H1 (cell line): ENCODE measurements around the gene ITPK1. TPM values are rescaled to one million over a fixed set of nuclear protein-coding genes. Genes with fewer than 3 reads are reported as not detected.

ENCODE experiments used
- CHD1 ChIP-seq: IDR thresholded peaks from 2 replicates; pipeline ENCODE4 v1.6.1; 2012; ENCODE audit warnings: low read depth, low read length, improper control_type of control experiment
- GTF2F1 ChIP-seq: IDR thresholded peaks from 2 replicates; pipeline ENCODE4 v1.6.1; 2012; ENCODE audit warnings: low read depth, low read length, improper control_type of control experiment, borderline replicate concordance
- POLR2A ChIP-seq, 2 experiments: IDR thresholded peaks; 1 replicate in 1 of 2; 2 replicates in 1 of 2; pipeline ENCODE4 v1.6.1; 2011; ENCODE audit warnings: low read depth in 2 of 2, low read length in 2 of 2, mild to moderate bottlenecking in 2 of 2; ENCODE audit errors: control extremely low read depth in 1 of 2
- RAD21 ChIP-seq, 2 experiments: IDR thresholded peaks in 1 of 2; conservative IDR thresholded peaks in 1 of 2; 2 replicates each; pipeline ENCODE4 v1.6.1; 2011; ENCODE audit warnings: low read depth in 2 of 2, low read length in 2 of 2, improper control_type of control experiment in 1 of 2, inconsistent platforms in 1 of 2, mild to moderate bottlenecking in 1 of 2, moderate library complexity in 1 of 2
- polyA plus RNA-seq, 7 experiments: library from polyadenylated mRNA; depleted of rRNA in 3 of 7; stranded (reverse) in 5 of 7; unstranded in 2 of 7; fragments of >200 nt in 5 of 7; fragments of 200-250 nt in 2 of 7; gene quantifications; 1 replicate in 5 of 7; 2 replicates in 1 of 7; 4 replicates in 1 of 7; pipeline versions ENCODE4 v1.2.1 to v1.2.3, GENCODE V29; 2011 to 2013; ENCODE audit warnings: missing spikeins in 2 of 7, mixed read lengths in 2 of 7
- total RNA-seq: library from RNA; stranded (reverse); fragmentation: NEBNext Ultra II Directional; extraction: Animal tissue kit (Norgen Biotek cat#: 25700); gene quantifications from 2 replicates; pipeline ENCODE4 v1.2.1, GENCODE V29; 2021
- TF ChIP-seq, protein P1 (sequence below): IDR thresholded peaks from 2 replicates; pipeline ENCODE4 v1.6.1; 2011; ENCODE audit warnings: low read depth, mild to moderate bottlenecking, low read length; ENCODE audit not compliant: insufficient read depth

The ITPK1 gene
- total and polyA plus RNA-seq, 2 of the 8 experiments (the other 6 are each of a cell fraction or from before 2014, with no cell fraction given): 108 to 143 TPM

DNA sequence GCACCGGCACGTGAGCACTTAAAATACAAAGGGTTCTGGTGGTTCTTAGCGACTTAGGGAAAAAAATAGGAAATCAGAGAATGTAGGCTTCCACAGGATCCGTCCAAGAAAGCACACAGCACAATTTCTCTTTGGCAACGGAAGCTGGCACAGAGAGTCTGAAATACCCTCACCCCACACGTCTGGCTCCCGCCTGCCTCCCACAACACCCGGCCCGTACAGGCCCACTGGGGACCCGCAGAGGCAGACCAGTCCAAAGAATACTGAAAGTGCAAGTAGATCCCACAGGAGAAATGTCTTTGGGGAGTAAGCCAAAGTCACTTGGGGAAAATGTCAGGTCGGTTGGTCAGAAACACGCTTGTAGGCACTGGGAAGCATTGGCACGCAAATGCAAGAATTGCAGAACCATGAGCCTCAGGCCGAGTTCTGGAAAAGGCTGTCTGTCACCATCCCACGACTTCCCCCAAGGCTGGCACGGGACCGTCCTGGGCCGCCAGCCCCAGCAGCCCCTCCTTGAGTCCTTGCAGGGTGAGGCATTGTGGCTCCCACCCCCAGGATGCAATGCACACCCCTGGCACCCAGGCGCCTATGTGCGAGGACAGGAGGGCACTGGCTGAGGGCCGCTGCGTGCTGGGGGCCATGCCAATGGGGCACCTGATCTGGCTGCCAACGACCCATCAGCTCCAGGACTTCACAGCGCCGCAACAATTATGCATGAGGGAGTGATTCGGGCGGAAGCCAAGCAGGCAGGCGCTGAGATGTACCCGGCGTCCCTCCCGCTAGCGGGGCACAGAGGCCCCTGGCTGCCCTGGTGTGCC lies 163.0 kb downstream of the ITPK1 start (continued):
- TF ChIP-seq GTF2F1: no peak
- no peak for TF ChIP-seq RAD21 (IDR thresholded peaks at IDR 0.05 in 1 of 2, conservative IDR thresholded peaks at IDR 0.05 in 1 of 2; ENCODE audit: low read depth in 2 of 2, low read length in 2 of 2)
- no peak for TF ChIP-seq POLR2A (IDR thresholded peaks at IDR 0.05; ENCODE audit: control extremely low read depth in 1 of 2, low read depth in 2 of 2, low read length in 2 of 2)
- TF ChIP-seq CHD1: no peak
- TF ChIP-seq, protein P1, sequence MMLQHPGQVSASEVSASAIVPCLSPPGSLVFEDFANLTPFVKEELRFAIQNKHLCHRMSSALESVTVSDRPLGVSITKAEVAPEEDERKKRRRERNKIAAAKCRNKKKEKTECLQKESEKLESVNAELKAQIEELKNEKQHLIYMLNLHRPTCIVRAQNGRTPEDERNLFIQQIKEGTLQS: no peak
